Measurements from ENCODE around the gene CCSER1. TPM values are rescaled to one million over a fixed set of nuclear protein-coding genes. Genes with fewer than 3 reads are reported as not detected.

The CCSER1 gene
- total RNA-seq, 1 donor from 2014 or later: 8.4 TPM

- no peaks in the 10 kb centered on the region for H3K4me1 ChIP-seq
- DNase-seq (no peak), ATAC-seq (no peak)
- intact Hi-C loops (cut with DNase I): no loop called here
- no peak overlapping the region for H3K27ac ChIP-seq
- no peak overlapping the region for H3K4me3 ChIP-seq
- H3K27me3 ChIP-seq (ENCODE audit: low read depth): no peaks in the 10 kb centered on the region
- H3K36me3 ChIP-seq: no peaks in the 10 kb centered on the region
- H3K9me3 ChIP-seq: no peaks in the 10 kb centered on the region
- no peak for TF ChIP-seq CTCF (IDR thresholded peaks at IDR 0.05)
These were observed 1157.3 kb downstream of the CCSER1 start for GRCh38 chr4:91284480-91284879.

- H3K4me3 ChIP-seq: no peak overlapping the region
- H3K9me3 ChIP-seq: no peaks in the 10 kb centered on the region
- TF ChIP-seq CTCF (IDR thresholded peaks at IDR 0.05): no peak
- intact Hi-C loops (cut with DNase I): no loop called here
- H3K27me3 ChIP-seq (ENCODE audit: low read depth): no peaks in the 10 kb centered on the region
- ATAC-seq (no peak), DNase-seq (no peak)
- no peaks in the 10 kb centered on the region for H3K36me3 ChIP-seq
- no peak overlapping the region for H3K27ac ChIP-seq
- H3K4me1 ChIP-seq: no peaks in the 10 kb centered on the region
These were observed 1158.3 kb downstream of the CCSER1 start for GRCh38 chr4:91285487-91285886.

GRCh38 chr4:91288702-91289311, 1161.6 kb downstream of the CCSER1 start:
- Histone ChIP-seq H3K36me3 (no peaks in the 10 kb centered on the region), H3K4me3 (no peak overlapping the region), H3K27ac (no peak overlapping the region), H3K4me1 (no peaks in the 10 kb centered on the region), H3K27me3 (ENCODE audit: low read depth) (no peaks in the 10 kb centered on the region), H3K9me3 (peaks cover 3% of the 10 kb centered on the region)
- ATAC-seq (no peak), DNase-seq (no peak)
- intact Hi-C loops (cut with DNase I): no loop called here
- no peak for TF ChIP-seq CTCF (IDR thresholded peaks at IDR 0.05)

- ATAC-seq (no peak), DNase-seq (no peak)
- Histone ChIP-seq H3K9me3 (no peaks in the 10 kb centered on the region), H3K4me3 (no peak overlapping the region), H3K4me1 (no peaks in the 10 kb centered on the region), H3K27me3 (ENCODE audit: low read depth) (no peaks in the 10 kb centered on the region), H3K27ac (no peak overlapping the region), H3K36me3 (no peaks in the 10 kb centered on the region)
- intact Hi-C loops (cut with DNase I): no loop called here
- no peak for TF ChIP-seq CTCF (IDR thresholded peaks at IDR 0.05)
These were observed 1171.0 kb downstream of the CCSER1 start for GRCh38 chr4:91298156-91298700.

- DNase-seq (no peak), ATAC-seq (no peak)
- Histone ChIP-seq H3K36me3 (no peaks in the 10 kb centered on the region), H3K4me3 (no peak overlapping the region), H3K9me3 (no peaks in the 10 kb centered on the region), H3K27ac (no peak overlapping the region), H3K27me3 (ENCODE audit: low read depth) (no peaks in the 10 kb centered on the region), H3K4me1 (no peaks in the 10 kb centered on the region)
- intact Hi-C loops (cut with DNase I): no loop called here
- TF ChIP-seq CTCF (IDR thresholded peaks at IDR 0.05): no peak
These were observed 1171.6 kb downstream of the CCSER1 start for GRCh38 chr4:91298824-91299223.
